HG03575 (cell line): Measurements from ENCODE around the gene TFAP2C.
"Not testable (repeated sequence)": the region's sequence is repeated elsewhere in the genome, so short reads cannot be mapped to it uniquely, and the experiment has no call there.

ENCODE experiments used
- ATAC-seq: cut with Tn5 transposase; IDR thresholded peaks from one replicate; pipeline ENCODE4 v1.9.1; 2021; ENCODE audit not compliant: unreplicated experiment, insufficient number of reproducible peaks, low FRiP score; ENCODE audit errors: extremely low read depth

TFAP2C gene

GRCh38 chr20:56610098-56610497, 19.0 kb upstream of the TFAP2C start:
- no peak for ATAC-seq

GRCh38 chr20:56614196-56614595, 14.9 kb upstream of the TFAP2C start:
- no peak for ATAC-seq

- ATAC-seq = no peak
Observed at GRCh38 chr20:56616716-56617115, 12.4 kb upstream of the TFAP2C start.

- ATAC-seq = no peak
Observed at GRCh38 chr20:56617489-56617888, 11.6 kb upstream of the TFAP2C start.

- no peak for ATAC-seq
Observed at GRCh38 chr20:56621730-56622129, 7.4 kb upstream of the TFAP2C start.

- not testable (repeated sequence) for ATAC-seq
Observed at GRCh38 chr20:56623930-56624329, 5.2 kb upstream of the TFAP2C start.

GRCh38 chr20:56624786-56625681, 4.1 kb upstream of the TFAP2C start:
- no peak for ATAC-seq

- ATAC-seq = no peak
Observed at GRCh38 chr20:56625837-56626236, 3.3 kb upstream of the TFAP2C start.

GRCh38 chr20:56626367-56627121, 2.6 kb upstream of the TFAP2C start:
- ATAC-seq = no peak

GRCh38 chr20:56627122-56628014, 1.7 kb upstream of the TFAP2C start:
- ATAC-seq = no peak

GRCh38 chr20:56628015-56628872, 862 bp upstream of the TFAP2C start:
- no peak for ATAC-seq

GRCh38 chr20:56629464-56630085, 469 bp downstream of the TFAP2C start:
- no peak for ATAC-seq

- ATAC-seq = no peak
Observed at GRCh38 chr20:56630086-56630493, 984 bp downstream of the TFAP2C start.

- no peak for ATAC-seq
Observed at GRCh38 chr20:56630506-56631317, 1.6 kb downstream of the TFAP2C start.

- ATAC-seq = no peak
Observed at GRCh38 chr20:56631318-56631989, 2.3 kb downstream of the TFAP2C start.

- ATAC-seq = no peak
Observed at GRCh38 chr20:56631990-56632327, 2.9 kb downstream of the TFAP2C start.

- ATAC-seq = no peak
Observed at GRCh38 chr20:56634307-56634706, 5.2 kb downstream of the TFAP2C start.
